HEK293 (cell line): ENCODE data around the gene LAMB2.
A peak's percentile ranks its signal among the peaks of the same experiment; 100 is the strongest.

Source experiments
- BCL11A ChIP-seq: fragments of 450-650 bp; formaldehyde crosslinking; IDR thresholded peaks from 2 replicates; pipeline ENCODE4 v1.5.1; 2016; ENCODE audit warnings: low read depth, missing biosample characterization, missing genetic modification characterization
- KLF1 ChIP-seq: fragments of 450-650 bp; formaldehyde crosslinking; IDR thresholded peaks from 2 replicates; pipeline ENCODE4 v1.5.1; 2016; ENCODE audit warnings: missing biosample characterization, missing genetic modification characterization
- REST ChIP-seq: fragments of 450-650 bp; formaldehyde crosslinking; IDR thresholded peaks from 2 replicates; pipeline ENCODE4 v1.5.1; 2016; ENCODE audit warnings: missing biosample characterization, missing genetic modification characterization
- SP3 ChIP-seq: fragments of 450-650 bp; formaldehyde crosslinking; IDR thresholded peaks from 2 replicates; pipeline ENCODE4 v1.5.1; 2016; ENCODE audit warnings: missing biosample characterization, missing genetic modification characterization
- TRIM28 ChIP-seq: IDR thresholded peaks from 2 replicates; pipeline ENCODE4 v1.6.1; 2011; ENCODE audit warnings: low read length, control low read depth, borderline replicate concordance
- WT1 ChIP-seq: fragments of 450-650 bp; formaldehyde crosslinking; IDR thresholded peaks from 2 replicates; pipeline ENCODE4 v1.5.1; 2016; ENCODE audit warnings: missing biosample characterization, missing genetic modification characterization
- ZBTB20 ChIP-seq: fragments of 450-650 bp; formaldehyde crosslinking; IDR thresholded peaks from 2 replicates; pipeline ENCODE4 v1.5.1; 2016; ENCODE audit warnings: missing biosample characterization, missing genetic modification characterization
- ZBTB49 ChIP-seq: fragments of 450-650 bp; formaldehyde crosslinking; IDR thresholded peaks from 2 replicates; pipeline ENCODE4 v1.5.1; 2016; ENCODE audit warnings: missing biosample characterization, missing genetic modification characterization, low read depth
- ZNF121 ChIP-seq: fragments of 450-650 bp; formaldehyde crosslinking; IDR thresholded peaks from 2 replicates; pipeline ENCODE4 v1.5.1; 2016; ENCODE audit warnings: missing biosample characterization, missing genetic modification characterization
- ZNF248 ChIP-seq: fragments of 450-650 bp; formaldehyde crosslinking; IDR thresholded peaks from 2 replicates; pipeline ENCODE4 v1.5.1; 2017; ENCODE audit warnings: missing biosample characterization, missing genetic modification characterization
- ZNF280C ChIP-seq: fragments of 450-650 bp; formaldehyde crosslinking; IDR thresholded peaks from 2 replicates; pipeline ENCODE4 v1.5.1; 2016; ENCODE audit warnings: missing biosample characterization, missing genetic modification characterization
- ZNF335 ChIP-seq: fragments of 450-650 bp; formaldehyde crosslinking; conservative IDR thresholded peaks from 2 replicates; pipeline ENCODE4 v1.5.1; 2016; ENCODE audit warnings: missing biosample characterization, missing genetic modification characterization
- ZNF449 ChIP-seq: fragments of 450-650 bp; formaldehyde crosslinking; IDR thresholded peaks from 2 replicates; pipeline ENCODE4 v1.5.1; 2017; ENCODE audit warnings: missing biosample characterization, mild to moderate bottlenecking, missing genetic modification characterization, moderate library complexity
- ZNF501 ChIP-seq: fragments of 450-650 bp; formaldehyde crosslinking; IDR thresholded peaks from 2 replicates; pipeline ENCODE4 v1.5.1; 2016; ENCODE audit warnings: missing biosample characterization, missing genetic modification characterization
- ZNF510 ChIP-seq: fragments of 450-650 bp; formaldehyde crosslinking; IDR thresholded peaks from 2 replicates; pipeline ENCODE4 v1.5.1; 2018; ENCODE audit warnings: mild to moderate bottlenecking, missing genetic modification characterization, missing biosample characterization; ENCODE audit not compliant: insufficient replicate concordance
- ZNF518A ChIP-seq: fragments of 450-650 bp; formaldehyde crosslinking; conservative IDR thresholded peaks from 2 replicates; pipeline ENCODE4 v1.5.1; 2016; ENCODE audit warnings: low read depth, missing biosample characterization, missing genetic modification characterization
- ZNF623 ChIP-seq: fragments of 450-650 bp; formaldehyde crosslinking; IDR thresholded peaks from 2 replicates; pipeline ENCODE4 v1.5.1; 2016; ENCODE audit warnings: missing biosample characterization, missing genetic modification characterization
- ZNF692 ChIP-seq: fragments of 450-650 bp; formaldehyde crosslinking; IDR thresholded peaks from 2 replicates; pipeline ENCODE4 v1.5.1; 2016; ENCODE audit warnings: missing biosample characterization, missing genetic modification characterization
- ZSCAN30 ChIP-seq: fragments of 450-650 bp; IDR thresholded peaks from 2 replicates; pipeline ENCODE4 v1.5.1; 2018; ENCODE audit warnings: missing biosample characterization, mild to moderate bottlenecking, missing genetic modification characterization, moderate library complexity

Gene LAMB2

GRCh38 chr3:49171119-49171774 is 38.4 kb upstream of the LAMB2 start, which contains the start of gene KLHDC8B (continued):
- peak; percentile 71; the same call in 1 of the 2 replicates for TF ChIP-seq ZNF692
- TF ChIP-seq ZNF335 (tag by site-specific recombination), result peak; percentile 94
- peak; percentile 70 for TF ChIP-seq WT1
- TF ChIP-seq ZNF280C (tag by site-specific recombination), result no peak
- no peak for TF ChIP-seq ZNF510
- TF ChIP-seq REST, result 0 out of 2 replicates have a peak, but pooled peaks have one; percentile 13
- 0 out of 2 replicates have a peak, but pooled peaks have one; percentile 12 for TF ChIP-seq TRIM28
- TF ChIP-seq ZNF623 (tag by site-specific recombination), result no peak
- no peak for TF ChIP-seq ZNF121 (tag by site-specific recombination)
- peak; percentile 92 for TF ChIP-seq ZNF501
- TF ChIP-seq ZBTB49, result no peak
- 0 out of 2 replicates have a peak, but pooled peaks have one; percentile 26 for TF ChIP-seq ZNF449 (tag by site-specific recombination)
- 0 out of 2 replicates have a peak, but pooled peaks have one; percentile 15 for TF ChIP-seq BCL11A
- peak; percentile 81 for TF ChIP-seq KLF1 (tag by site-specific recombination)
- 0 out of 2 replicates have a peak, but pooled peaks have one; percentile 14 for TF ChIP-seq ZNF518A
- TF ChIP-seq ZBTB20 (tag by site-specific recombination), result peak; percentile 71; the same call in 1 of the 2 replicates
- no peak for TF ChIP-seq ZNF248 (tag by site-specific recombination)
- TF ChIP-seq SP3 (tag by site-specific recombination), result peak; percentile 88
- 0 out of 2 replicates have a peak, but pooled peaks have one; percentile 50 for TF ChIP-seq ZSCAN30 (tag by site-specific recombination)
- TF ChIP-seq, all 188 proteins: peak for 53
